ENCODE results near the gene PTPN6. TPM values are rescaled to one million over a fixed set of nuclear protein-coding genes. Genes with fewer than 3 reads are reported as not detected.
"Not testable (repeated sequence)": the region's sequence is repeated elsewhere in the genome, so short reads cannot be mapped to it uniquely, and the experiment has no call there.

The PTPN6 gene
- total RNA-seq, 2 experiments from 2014 or later, result 37.1 to 116 TPM

- Histone ChIP-seq H4K20me1 (ENCODE audit: insufficient read depth, low read length) (no peaks in the 10 kb centered on the region), H3K79me2 (ENCODE audit: insufficient read depth, low read depth, low read length) (no peaks in the 10 kb centered on the region), H3K36me3 (ENCODE audit: insufficient read depth, low read length) (peaks cover 8% of the 10 kb centered on the region; the same call in 1 of the 2 replicates), H3K9me3 (ENCODE audit: low read length) (no peaks in the 10 kb centered on the region), H3K9me2 (ENCODE audit: insufficient read depth, low read length) (no peaks in the 10 kb centered on the region), H3K4me3 (ENCODE audit: low read depth, low read length, poor library complexity, severe bottlenecking) (peak overlapping the region; percentile 81), H3K4me1 (ENCODE audit: insufficient read depth, low read length, poor library complexity, severe bottlenecking) (peaks cover 18% of the 10 kb centered on the region), H3K27ac (ENCODE audit: low read depth, low read length, poor library complexity, severe bottlenecking) (no peak overlapping the region), H2AFZ (ENCODE audit: low read length) (no peak overlapping the region), H3K4me2 (ENCODE audit: low read length) (peak overlapping the region; percentile 97)
- intact Hi-C loops (cut with micrococcal nuclease; ENCODE audit: unreplicated experiment), result no loop called here
- TF ChIP-seq EZH2phosphoT487 (IDR thresholded peaks at IDR 0.05; ENCODE audit: borderline replicate concordance, low read depth, low read length) (no peak), CTCF (conservative IDR thresholded peaks at IDR 0.05; ENCODE audit: low read length) (no peak)
- ChIA-PET POLR2A (interaction anchor here (0.5 to 2.8 kb wide), 6 partner anchors 8 to 54 kb away, joined by 3 to 13 read pairs (median 4); partner anchors contain the start of genes C12orf57, CDCA3, ENO2 and RNU7-1), CTCF (ENCODE audit: unreplicated experiment) (interaction anchor here (0.6 to 0.7 kb wide), 2 partner anchors 15 to 300 kb away, joined by 3 to 4 read pairs; no protein-coding TSS in a partner anchor)
- DNase-seq (ENCODE audit: low spot score), result no peak
- BruUV-seq (replicated peaks), result no TSS peak
Measured at GRCh38 chr12:6905414-6906040, 45.6 kb upstream of the PTPN6 start.

- H3K4me3 ChIP-seq (ENCODE audit: low read depth, low read length, poor library complexity, severe bottlenecking); CTCF ChIA-PET (ENCODE audit: unreplicated experiment); BruUV-seq (replicated peaks); H4K20me1 ChIP-seq (ENCODE audit: insufficient read depth, low read length); H3K9me3 ChIP-seq (ENCODE audit: low read length); H2AFZ ChIP-seq (ENCODE audit: low read length); DNase-seq (ENCODE audit: low spot score); H3K27ac ChIP-seq (ENCODE audit: low read depth, low read length, poor library complexity, severe bottlenecking); intact Hi-C loops (cut with micrococcal nuclease; ENCODE audit: unreplicated experiment); H3K79me2 ChIP-seq (ENCODE audit: insufficient read depth, low read depth, low read length); H3K9me2 ChIP-seq (ENCODE audit: insufficient read depth, low read length); H3K36me3 ChIP-seq (ENCODE audit: insufficient read depth, low read length); H3K4me2 ChIP-seq (ENCODE audit: low read length): not testable (repeated sequence)
- POLR2A ChIA-PET, result interaction anchor here (0.6 to 1.5 kb wide), 7 partner anchors 8 to 1448 kb away, joined by 3 to 5 read pairs (median 3); no protein-coding TSS in a partner anchor
- peaks cover 20% of the 10 kb centered on the region for H3K4me1 ChIP-seq (ENCODE audit: insufficient read depth, low read length, poor library complexity, severe bottlenecking)
Measured at GRCh38 chr12:6908141-6908540, 43.0 kb upstream of the PTPN6 start.

- no peak overlapping the region for H3K4me3 ChIP-seq (ENCODE audit: low read depth, low read length, poor library complexity, severe bottlenecking)
- TF ChIP-seq CTCF (conservative IDR thresholded peaks at IDR 0.05; ENCODE audit: low read length) (no peak), EZH2phosphoT487 (IDR thresholded peaks at IDR 0.05; ENCODE audit: borderline replicate concordance, low read depth, low read length) (no peak)
- ChIA-PET CTCF (ENCODE audit: unreplicated experiment) (no interaction called here), POLR2A (interaction anchor here (0.7 to 1.2 kb wide), 2 partner anchors 18 to 60 kb away, joined by 5 read pairs; no protein-coding TSS in a partner anchor)
- no peaks in the 10 kb centered on the region for H3K9me3 ChIP-seq (ENCODE audit: low read length)
- no TSS peak for BruUV-seq (replicated peaks)
- H3K79me2 ChIP-seq (ENCODE audit: insufficient read depth, low read depth, low read length), result no peaks in the 10 kb centered on the region
- intact Hi-C loops (cut with micrococcal nuclease; ENCODE audit: unreplicated experiment), result no loop called here
- no peak overlapping the region for H3K27ac ChIP-seq (ENCODE audit: low read depth, low read length, poor library complexity, severe bottlenecking)
- peaks cover 22% of the 10 kb centered on the region for H3K4me1 ChIP-seq (ENCODE audit: insufficient read depth, low read length, poor library complexity, severe bottlenecking)
- H2AFZ ChIP-seq (ENCODE audit: low read length), result no peak overlapping the region
- H4K20me1 ChIP-seq (ENCODE audit: insufficient read depth, low read length), result no peaks in the 10 kb centered on the region
- no peak for DNase-seq (ENCODE audit: low spot score)
- no peaks in the 10 kb centered on the region for H3K9me2 ChIP-seq (ENCODE audit: insufficient read depth, low read length)
- peaks cover 8% of the 10 kb centered on the region; the same call in 1 of the 2 replicates for H3K36me3 ChIP-seq (ENCODE audit: insufficient read depth, low read length)
- H3K4me2 ChIP-seq (ENCODE audit: low read length), result no peak overlapping the region
Measured at GRCh38 chr12:6909421-6910145, 41.6 kb upstream of the PTPN6 start.
